Measurements from ENCODE around the gene FOXS1. TPM values are rescaled to one million over a fixed set of nuclear protein-coding genes. Genes with fewer than 3 reads are reported as not detected.

Gene FOXS1
- total and polyA plus RNA-seq, 10 of the 15 experiments (the other 5 are each of a cell fraction or from before 2014, with no cell fraction given) = not detected

GRCh38 chr20:31827059-31827458, 18.3 kb downstream of the FOXS1 start:
- Histone ChIP-seq H4K20me1 (ENCODE audit: control insufficient read depth, insufficient read depth) (no peaks in the 10 kb centered on the region), H3K4me1 (ENCODE audit: control insufficient read depth, insufficient read depth, low read length) (no peaks in the 10 kb centered on the region), H2AFZ (ENCODE audit: control insufficient read depth, low read depth, low read length) (no peak overlapping the region), H3K4me3 (no peak overlapping the region), H3K27ac (ENCODE audit: control insufficient read depth, insufficient read depth) (no peak overlapping the region), H3K79me2 (ENCODE audit: control insufficient read depth, insufficient read depth, low read length) (no peaks in the 10 kb centered on the region), H3K27me3 (replicated peaks in 1 of 2; ENCODE audit: control insufficient read depth in 2 of 2, insufficient read depth in 2 of 2, low read length in 1 of 2) (no peaks in the 10 kb centered on the region), H3K9me3 (replicated peaks; ENCODE audit: control insufficient read depth, insufficient read depth, low read length) (no peaks in the 10 kb centered on the region), H3K4me2 (ENCODE audit: control insufficient read depth, insufficient read depth) (no peak overlapping the region), H3K9ac (ENCODE audit: control insufficient read depth, insufficient read depth, low read length) (no peak overlapping the region), H3K36me3 (ENCODE audit: control insufficient read depth in 2 of 2, insufficient read depth in 2 of 2, low read length in 1 of 2) (no peaks in the 10 kb centered on the region)
- in situ Hi-C loops (cut with MboI) = loop anchor here (10.0 kb wide), 1 partner anchor 828 kb away; no protein-coding TSS in a partner anchor
- ChIA-PET CTCF (interaction anchor here (0.9 to 8.8 kb wide), 4 partner anchors 9 to 125 kb away, joined by 3 to 109 read pairs (median 4); partner anchors contain the start of genes FOXS1 and PDRG1), RAD21 (ENCODE audit: unreplicated experiment) (interaction anchor here (1.0 kb wide), 1 partner anchor 9 kb away, joined by 5 read pairs; no protein-coding TSS in a partner anchor), SMC1A (ENCODE audit: uncharacterized antibody, unreplicated experiment) (no interaction called here), POLR2A (no interaction called here)
- DNase-seq (ENCODE audit: low read depth, low spot score) (no peak), FAIRE-seq (no peak), ATAC-seq (no peak)
- TF ChIP-seq CHD2 (IDR thresholded peaks at IDR 0.05; ENCODE audit: borderline replicate concordance, low read depth, low read length) (no peak), EED (IDR thresholded peaks at IDR 0.05; ENCODE audit: low read depth) (no peak), SUZ12 (IDR thresholded peaks at IDR 0.05; ENCODE audit: unreplicated experiment) (no peak), IKZF1 (conservative IDR thresholded peaks at IDR 0.05) (no peak), ZNF207 (IDR thresholded peaks at IDR 0.05; ENCODE audit: borderline replicate concordance) (no peak), BACH1 (IDR thresholded peaks at IDR 0.05; ENCODE audit: borderline replicate concordance) (no peak), ETV6 (conservative IDR thresholded peaks at IDR 0.05 in 1 of 2, IDR thresholded peaks at IDR 0.05 in 1 of 2; ENCODE audit: borderline replicate concordance in 1 of 2, low read depth in 1 of 2) (no peak), ZNF384 (IDR thresholded peaks at IDR 0.05; ENCODE audit: borderline replicate concordance, low read depth, low read length) (no peak), TARDBP (IDR thresholded peaks at IDR 0.05; ENCODE audit: borderline replicate concordance) (no peak), SPI1 (IDR thresholded peaks at IDR 0.05; ENCODE audit: borderline replicate concordance, insufficient read depth, low read depth, low read length) (no peak), CBFB (IDR thresholded peaks at IDR 0.05; ENCODE audit: low read depth) (no peak), ZNF622 (IDR thresholded peaks at IDR 0.05) (no peak)
- intact Hi-C loops (cut with micrococcal nuclease; ENCODE audit: unreplicated experiment) = no loop called here
- BruUV-seq (replicated peaks) = no TSS peak
- WGBS (ENCODE audit: insufficient coverage, insufficient replicate concordance, low lambda C conversion rate, missing lambda C conversion rate) = 6% methylated on average over 2 of the region's 2 CpGs

Data from GM12878 (cell line).